NT2/D1 (cell line): ENCODE measurements around the gene PAPLN.

Source experiments
- YY1 ChIP-seq: IDR thresholded peaks from 2 replicates; pipeline ENCODE4 v1.6.1; 2011; ENCODE audit not compliant: insufficient read length, insufficient read depth
- ZNF274 ChIP-seq: IDR thresholded peaks from 2 replicates; pipeline ENCODE4 v1.6.1; 2011; ENCODE audit warnings: mild to moderate bottlenecking, low read depth, low read length

DNA sequence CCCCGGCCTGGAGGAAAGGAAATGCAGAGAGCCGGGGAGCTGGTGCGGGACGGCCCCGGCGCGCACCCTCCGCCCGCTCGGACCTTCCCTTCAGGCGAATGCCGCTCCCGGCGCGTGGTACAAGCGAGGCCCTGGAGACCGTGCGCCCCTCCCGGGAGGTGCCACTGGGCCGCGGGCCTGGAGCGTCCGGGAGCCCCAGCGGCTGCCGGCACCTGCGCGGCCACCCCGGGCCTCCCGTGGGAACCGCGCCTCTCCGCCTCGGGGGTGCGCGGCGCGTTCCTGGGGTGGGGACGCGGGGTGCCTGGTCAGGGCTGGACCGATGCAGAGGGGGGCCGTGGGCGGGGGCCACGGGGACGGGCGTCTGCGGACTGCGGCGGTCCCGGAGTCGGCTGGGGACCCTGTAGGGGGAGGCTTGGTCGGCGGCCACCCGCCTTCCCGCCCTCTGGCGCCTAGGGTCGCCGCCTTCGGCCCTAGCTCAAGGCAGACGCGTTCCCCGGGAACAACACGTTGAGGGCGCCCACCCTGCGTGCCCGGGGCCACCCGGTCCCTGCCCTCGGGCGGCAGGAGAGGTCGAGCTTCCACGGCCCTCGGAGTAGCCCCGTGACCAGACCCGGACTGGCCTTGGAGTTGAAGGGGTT is 599 bp downstream of the PAPLN start:
- TF ChIP-seq YY1 (no peak), ZNF274 (no peak)
